HEK293 (cell line): ENCODE measurements around the gene PPP3CA.

Experiments
- REST ChIP-seq: fragments of 450-650 bp; formaldehyde crosslinking; IDR thresholded peaks from 2 replicates; pipeline ENCODE4 v1.5.1; 2016; ENCODE audit warnings: missing biosample characterization, missing genetic modification characterization
- TCF7L2 ChIP-seq: IDR thresholded peaks from 2 replicates; pipeline ENCODE4 v1.6.1; 2011; ENCODE audit warnings: low read depth, mild to moderate bottlenecking, inconsistent platforms, low read length, moderate library complexity, borderline replicate concordance
- ZBTB1 ChIP-seq: fragments of 450-650 bp; formaldehyde crosslinking; IDR thresholded peaks from 2 replicates; pipeline ENCODE4 v1.5.1; 2016; ENCODE audit warnings: missing biosample characterization, missing genetic modification characterization
- ZNF324 ChIP-seq: fragments of 450-650 bp; formaldehyde crosslinking; IDR thresholded peaks from 2 replicates; pipeline ENCODE4 v1.5.1; 2016; ENCODE audit warnings: missing biosample characterization, missing genetic modification characterization
- ZNF362 ChIP-seq: fragments of 450-650 bp; formaldehyde crosslinking; IDR thresholded peaks from 2 replicates; pipeline ENCODE4 v1.5.1; 2016; ENCODE audit warnings: missing biosample characterization, missing genetic modification characterization
- ZNF366 ChIP-seq: fragments of 450-650 bp; formaldehyde crosslinking; conservative IDR thresholded peaks from 2 replicates; pipeline ENCODE4 v1.5.1; 2016; ENCODE audit warnings: missing biosample characterization, missing genetic modification characterization
- ZNF501 ChIP-seq: fragments of 450-650 bp; formaldehyde crosslinking; IDR thresholded peaks from 2 replicates; pipeline ENCODE4 v1.5.1; 2016; ENCODE audit warnings: missing biosample characterization, missing genetic modification characterization
- TF ChIP-seq, protein P1 (sequence below): fragments of 450-650 bp; formaldehyde crosslinking; conservative IDR thresholded peaks from 2 replicates; pipeline ENCODE4 v1.5.1; 2016; ENCODE audit warnings: low read depth, missing biosample characterization, missing genetic modification characterization
- TF ChIP-seq, protein P2 (sequence below): fragments of 450-650 bp; formaldehyde crosslinking; IDR thresholded peaks from 2 replicates; pipeline ENCODE4 v1.5.1; 2016; ENCODE audit warnings: missing biosample characterization, missing genetic modification characterization
- TF ChIP-seq, protein P3 (sequence below): fragments of 450-650 bp; formaldehyde crosslinking; IDR thresholded peaks from 2 replicates; pipeline ENCODE4 v1.5.1; 2016; ENCODE audit warnings: missing biosample characterization, missing genetic modification characterization
- TF ChIP-seq, protein P4 (sequence below): fragments of 450-650 bp; formaldehyde crosslinking; IDR thresholded peaks from 2 replicates; pipeline ENCODE4 v1.5.1; 2017; ENCODE audit warnings: missing biosample characterization, missing genetic modification characterization

DNA sequence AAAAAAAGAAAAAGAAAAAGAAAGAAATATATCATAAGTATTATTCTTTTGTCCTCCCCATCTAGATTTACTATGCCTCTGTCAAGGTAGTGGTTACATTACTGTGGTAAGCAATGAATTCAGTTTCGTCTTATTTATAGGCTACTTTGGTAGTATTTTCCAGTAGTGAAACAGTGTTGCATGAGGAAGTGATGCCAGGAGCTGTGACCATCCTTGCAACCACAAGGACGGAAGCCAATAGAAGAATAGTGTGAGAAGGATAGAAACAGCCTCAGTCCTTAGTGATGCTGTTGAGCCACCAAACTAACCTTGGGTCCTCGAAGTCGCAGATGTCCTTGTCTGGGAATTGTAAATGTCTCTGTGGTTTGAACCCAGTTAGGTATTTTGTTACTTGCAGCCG, 328.5 kb downstream of the PPP3CA start:
- TF ChIP-seq, protein P1, sequence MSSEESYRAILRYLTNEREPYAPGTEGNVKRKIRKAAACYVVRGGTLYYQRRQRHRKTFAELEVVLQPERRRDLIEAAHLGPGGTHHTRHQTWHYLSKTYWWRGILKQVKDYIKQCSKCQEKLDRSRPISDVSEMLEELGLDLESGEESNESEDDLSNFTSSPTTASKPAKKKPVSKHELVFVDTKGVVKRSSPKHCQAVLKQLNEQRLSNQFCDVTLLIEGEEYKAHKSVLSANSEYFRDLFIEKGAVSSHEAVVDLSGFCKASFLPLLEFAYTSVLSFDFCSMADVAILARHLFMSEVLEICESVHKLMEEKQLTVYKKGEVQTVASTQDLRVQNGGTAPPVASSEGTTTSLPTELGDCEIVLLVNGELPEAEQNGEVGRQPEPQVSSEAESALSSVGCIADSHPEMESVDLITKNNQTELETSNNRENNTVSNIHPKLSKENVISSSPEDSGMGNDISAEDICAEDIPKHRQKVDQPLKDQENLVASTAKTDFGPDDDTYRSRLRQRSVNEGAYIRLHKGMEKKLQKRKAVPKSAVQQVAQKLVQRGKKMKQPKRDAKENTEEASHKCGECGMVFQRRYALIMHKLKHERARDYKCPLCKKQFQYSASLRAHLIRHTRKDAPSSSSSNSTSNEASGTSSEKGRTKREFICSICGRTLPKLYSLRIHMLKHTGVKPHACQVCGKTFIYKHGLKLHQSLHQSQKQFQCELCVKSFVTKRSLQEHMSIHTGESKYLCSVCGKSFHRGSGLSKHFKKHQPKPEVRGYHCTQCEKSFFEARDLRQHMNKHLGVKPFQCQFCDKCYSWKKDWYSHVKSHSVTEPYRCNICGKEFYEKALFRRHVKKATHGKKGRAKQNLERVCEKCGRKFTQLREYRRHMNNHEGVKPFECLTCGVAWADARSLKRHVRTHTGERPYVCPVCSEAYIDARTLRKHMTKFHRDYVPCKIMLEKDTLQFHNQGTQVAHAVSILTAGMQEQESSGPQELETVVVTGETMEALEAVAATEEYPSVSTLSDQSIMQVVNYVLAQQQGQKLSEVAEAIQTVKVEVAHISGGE: no peak
- TF ChIP-seq ZNF324 (no peak), ZNF362 (no peak), ZBTB1 (tag by site-specific recombination) (no peak), TCF7L2 (no peak), REST (no peak), ZNF366 (tag by site-specific recombination) (no peak), ZNF501 (tag by site-specific recombination) (no peak)
- TF ChIP-seq, protein P2, sequence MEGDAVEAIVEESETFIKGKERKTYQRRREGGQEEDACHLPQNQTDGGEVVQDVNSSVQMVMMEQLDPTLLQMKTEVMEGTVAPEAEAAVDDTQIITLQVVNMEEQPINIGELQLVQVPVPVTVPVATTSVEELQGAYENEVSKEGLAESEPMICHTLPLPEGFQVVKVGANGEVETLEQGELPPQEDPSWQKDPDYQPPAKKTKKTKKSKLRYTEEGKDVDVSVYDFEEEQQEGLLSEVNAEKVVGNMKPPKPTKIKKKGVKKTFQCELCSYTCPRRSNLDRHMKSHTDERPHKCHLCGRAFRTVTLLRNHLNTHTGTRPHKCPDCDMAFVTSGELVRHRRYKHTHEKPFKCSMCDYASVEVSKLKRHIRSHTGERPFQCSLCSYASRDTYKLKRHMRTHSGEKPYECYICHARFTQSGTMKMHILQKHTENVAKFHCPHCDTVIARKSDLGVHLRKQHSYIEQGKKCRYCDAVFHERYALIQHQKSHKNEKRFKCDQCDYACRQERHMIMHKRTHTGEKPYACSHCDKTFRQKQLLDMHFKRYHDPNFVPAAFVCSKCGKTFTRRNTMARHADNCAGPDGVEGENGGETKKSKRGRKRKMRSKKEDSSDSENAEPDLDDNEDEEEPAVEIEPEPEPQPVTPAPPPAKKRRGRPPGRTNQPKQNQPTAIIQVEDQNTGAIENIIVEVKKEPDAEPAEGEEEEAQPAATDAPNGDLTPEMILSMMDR: no peak
- TF ChIP-seq, protein P3, sequence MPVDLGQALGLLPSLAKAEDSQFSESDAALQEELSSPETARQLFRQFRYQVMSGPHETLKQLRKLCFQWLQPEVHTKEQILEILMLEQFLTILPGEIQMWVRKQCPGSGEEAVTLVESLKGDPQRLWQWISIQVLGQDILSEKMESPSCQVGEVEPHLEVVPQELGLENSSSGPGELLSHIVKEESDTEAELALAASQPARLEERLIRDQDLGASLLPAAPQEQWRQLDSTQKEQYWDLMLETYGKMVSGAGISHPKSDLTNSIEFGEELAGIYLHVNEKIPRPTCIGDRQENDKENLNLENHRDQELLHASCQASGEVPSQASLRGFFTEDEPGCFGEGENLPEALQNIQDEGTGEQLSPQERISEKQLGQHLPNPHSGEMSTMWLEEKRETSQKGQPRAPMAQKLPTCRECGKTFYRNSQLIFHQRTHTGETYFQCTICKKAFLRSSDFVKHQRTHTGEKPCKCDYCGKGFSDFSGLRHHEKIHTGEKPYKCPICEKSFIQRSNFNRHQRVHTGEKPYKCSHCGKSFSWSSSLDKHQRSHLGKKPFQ: no peak
- TF ChIP-seq, protein P4, sequence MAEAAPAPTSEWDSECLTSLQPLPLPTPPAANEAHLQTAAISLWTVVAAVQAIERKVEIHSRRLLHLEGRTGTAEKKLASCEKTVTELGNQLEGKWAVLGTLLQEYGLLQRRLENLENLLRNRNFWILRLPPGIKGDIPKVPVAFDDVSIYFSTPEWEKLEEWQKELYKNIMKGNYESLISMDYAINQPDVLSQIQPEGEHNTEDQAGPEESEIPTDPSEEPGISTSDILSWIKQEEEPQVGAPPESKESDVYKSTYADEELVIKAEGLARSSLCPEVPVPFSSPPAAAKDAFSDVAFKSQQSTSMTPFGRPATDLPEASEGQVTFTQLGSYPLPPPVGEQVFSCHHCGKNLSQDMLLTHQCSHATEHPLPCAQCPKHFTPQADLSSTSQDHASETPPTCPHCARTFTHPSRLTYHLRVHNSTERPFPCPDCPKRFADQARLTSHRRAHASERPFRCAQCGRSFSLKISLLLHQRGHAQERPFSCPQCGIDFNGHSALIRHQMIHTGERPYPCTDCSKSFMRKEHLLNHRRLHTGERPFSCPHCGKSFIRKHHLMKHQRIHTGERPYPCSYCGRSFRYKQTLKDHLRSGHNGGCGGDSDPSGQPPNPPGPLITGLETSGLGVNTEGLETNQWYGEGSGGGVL (tag by site-specific recombination): no peak
